Adrenal gland (tissue), 12 donors: ENCODE results near the gene SATB1. TPM values are rescaled to one million over a fixed set of nuclear protein-coding genes. Genes with fewer than 3 reads are reported as not detected.

Experiments used
- DNase-seq, 7 donors: peaks; one replicate each; pipeline ENCODE4 v3.0.0-alpha.2; 2019 to 2020
- H3K27ac ChIP-seq, 5 donors: fragments of 200-600 bp; sonication (generic) in 4 of 5; 1 replicate in 3 of 5; 2 replicates in 2 of 5; pipeline versions ENCODE4 v1.5.1 to v1.8.0; 2016 to 2020; ENCODE audit warnings: mild to moderate bottlenecking in 1 of 5
- H3K27me3 ChIP-seq: fragments of 200-600 bp; 2 replicates; pipeline ENCODE4 v1.8.0; 2021
- H3K36me3 ChIP-seq, 2 donors: fragments of 200-600 bp; replicated peaks in 1 of 2; 1 replicate in 1 of 2; 2 replicates in 1 of 2; pipeline versions ENCODE4 v1.5.1 to v1.8.0; 2018 to 2022
- H3K4me1 ChIP-seq, 2 donors: fragments of 200-600 bp; replicated peaks in 1 of 2; 1 replicate in 1 of 2; 2 replicates in 1 of 2; pipeline versions ENCODE4 v1.5.1 to v1.8.0; 2018 to 2021
- H3K4me3 ChIP-seq, 4 donors: fragments of 200-600 bp; sonication (generic) in 3 of 4; one replicate each; pipeline ENCODE4 v1.5.1; 2016 to 2018
- H3K9me3 ChIP-seq, 3 donors: fragments of 200-600 bp; sonication (generic) in 1 of 3; replicated peaks in 1 of 3; 1 replicate in 2 of 3; 2 replicates in 1 of 3; pipeline versions ENCODE4 v1.5.1 to v1.8.0; 2016 to 2021
- POLR2A ChIP-seq, 2 donors: fragments of 450-650 bp; IDR thresholded peaks; one replicate each; pipeline ENCODE4 v1.6.1; 2017; ENCODE audit warnings: antibody characterized with exemption in 2 of 2, mild to moderate bottlenecking in 2 of 2, moderate library complexity in 1 of 2
- WGBS, 4 donors: extraction: QIAGEN DNeasy Blood & Tissue Kit in 2 of 4; methylation state at CpG; one replicate each; pipeline versions ENCODE4 v1.1.5 to v1.1.7; 2013 to 2017; 5-methylcytosine and 5-hydroxymethylcytosine counted together
- intact Hi-C, 2 donors: fragments of 100-400 bp; cut with DNase I; formaldehyde crosslinking; loops; one replicate each; pipeline versions ENCODE4 v1.14.1 to v1.15.0; 2022 to 2023
- polyA plus RNA-seq, 3 donors: library from polyadenylated mRNA; stranded (reverse); fragments of 200-250 nt in 2 of 3; fragments of 350-450 nt in 1 of 3; fragmentation: Illumina TruSeq in 1 of 3; extraction: RNeasy Lipid Tissue Mini Kit (QIAGEN cat#74804) in 1 of 3; gene quantifications; one replicate each; pipeline ENCODE4 v1.2.3, GENCODE V29; 2013 to 2014
- total RNA-seq, 9 donors: library from RNA; depleted of rRNA in 4 of 9; stranded (reverse); fragments of >200 nt in 4 of 9; fragments of 120-200 nt in 1 of 9; fragmentation: NEBNext Ultra II Directional in 1 of 9; extraction: Animal tissue kit (Norgen Biotek cat#: 25700) in 1 of 9; gene quantifications; one replicate each; pipeline versions ENCODE4 v1.1.0 to v1.2.4, GENCODE V29; 2013 to 2023
- TF ChIP-seq, protein P1 (sequence below), 6 experiments: fragments of 450-650 bp in 4 of 6; fragments of 200-600 bp in 2 of 6; sonication (generic) in 1 of 6; IDR thresholded peaks; 1 replicate in 5 of 6; 2 replicates in 1 of 6; pipeline versions ENCODE4 v1.5.1 to v1.8.0; 2016 to 2021; ENCODE audit warnings: antibody characterized with exemption in 6 of 6, mild to moderate bottlenecking in 2 of 6, moderate library complexity in 1 of 6
- donor health status: healthy with polysubstance abuse.
- donor health status: Bipolar disorder and iron deficiency.
- donor health status: DM: yes; HTN: yes; CAD: no.
- donor health status: DM: no; HTN: no; CAD: no.
- donor health status: DM: no; HTN: no; CAD: no.
- donor health status: DM: yes; HTN: yes; CAD: no.

SATB1 gene
- total and polyA plus RNA-seq, 12 donors, result 9.1 to 31.5 (median 12.9) TPM

DNA sequence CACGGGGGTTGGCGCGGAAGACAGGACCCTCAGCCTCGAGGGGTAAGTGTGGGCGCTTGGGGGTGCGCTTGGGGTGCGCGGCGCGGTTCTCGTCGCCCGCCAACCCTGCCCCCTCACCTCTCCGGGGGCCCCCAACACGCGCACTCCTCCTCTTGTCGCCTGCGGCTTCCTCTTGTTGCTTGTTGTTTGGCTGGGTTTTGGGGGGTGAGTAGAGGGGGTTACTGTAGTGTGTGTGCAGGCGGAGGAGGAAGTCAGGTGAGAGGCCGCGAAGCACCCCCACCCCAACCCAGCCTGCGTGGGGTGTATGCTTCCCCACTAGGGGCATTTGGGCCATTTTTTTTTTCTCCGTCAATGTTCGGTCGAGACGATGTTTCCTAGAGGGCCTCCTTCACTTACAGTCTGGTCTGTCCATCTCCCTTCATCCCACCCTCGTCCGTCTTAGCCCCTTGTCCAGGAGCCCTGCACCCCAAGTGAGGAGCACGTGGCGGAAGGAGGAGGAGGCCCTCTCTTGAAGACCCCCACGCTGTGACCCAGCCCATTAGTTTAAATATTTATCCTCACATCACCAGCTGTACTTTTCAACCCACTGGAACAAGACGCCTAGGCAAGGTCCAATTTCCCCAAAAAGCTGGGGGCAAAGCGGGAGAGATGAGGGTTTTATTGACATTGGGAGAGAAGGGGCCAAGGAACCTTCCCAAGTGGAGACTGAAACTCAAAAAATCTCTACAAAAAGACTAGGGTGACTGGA lies 20.4 kb upstream of the SATB1 start:
- intact Hi-C loops, result no loop called here
- no peak overlapping the region for H3K27ac ChIP-seq
- no peaks in the 10 kb centered on the region for H3K36me3 ChIP-seq
- WGBS, 4 donors, result 5 to 6% (median 6%) methylated on average over 14 to 33 of the region's 33 CpGs
- H3K9me3 ChIP-seq, result peaks cover 0 to 3% (median 0%) of the 10 kb centered on the region in 3 donors
- peak in 1 of 7 donors; percentile 18 for DNase-seq
- TF ChIP-seq, protein P1, sequence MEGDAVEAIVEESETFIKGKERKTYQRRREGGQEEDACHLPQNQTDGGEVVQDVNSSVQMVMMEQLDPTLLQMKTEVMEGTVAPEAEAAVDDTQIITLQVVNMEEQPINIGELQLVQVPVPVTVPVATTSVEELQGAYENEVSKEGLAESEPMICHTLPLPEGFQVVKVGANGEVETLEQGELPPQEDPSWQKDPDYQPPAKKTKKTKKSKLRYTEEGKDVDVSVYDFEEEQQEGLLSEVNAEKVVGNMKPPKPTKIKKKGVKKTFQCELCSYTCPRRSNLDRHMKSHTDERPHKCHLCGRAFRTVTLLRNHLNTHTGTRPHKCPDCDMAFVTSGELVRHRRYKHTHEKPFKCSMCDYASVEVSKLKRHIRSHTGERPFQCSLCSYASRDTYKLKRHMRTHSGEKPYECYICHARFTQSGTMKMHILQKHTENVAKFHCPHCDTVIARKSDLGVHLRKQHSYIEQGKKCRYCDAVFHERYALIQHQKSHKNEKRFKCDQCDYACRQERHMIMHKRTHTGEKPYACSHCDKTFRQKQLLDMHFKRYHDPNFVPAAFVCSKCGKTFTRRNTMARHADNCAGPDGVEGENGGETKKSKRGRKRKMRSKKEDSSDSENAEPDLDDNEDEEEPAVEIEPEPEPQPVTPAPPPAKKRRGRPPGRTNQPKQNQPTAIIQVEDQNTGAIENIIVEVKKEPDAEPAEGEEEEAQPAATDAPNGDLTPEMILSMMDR (IDR thresholded peaks at IDR 0.05), result no peak
- TF ChIP-seq POLR2A (IDR thresholded peaks at IDR 0.05), result no peak
- H3K4me3 ChIP-seq, result peak overlapping the region in 2 of 4 donors; percentile 14 to 70
- peaks cover 29% of the 10 kb centered on the region for H3K27me3 ChIP-seq
- peaks cover 3 to 12% of the 10 kb centered on the region in 2 donors for H3K4me1 ChIP-seq

DNA sequence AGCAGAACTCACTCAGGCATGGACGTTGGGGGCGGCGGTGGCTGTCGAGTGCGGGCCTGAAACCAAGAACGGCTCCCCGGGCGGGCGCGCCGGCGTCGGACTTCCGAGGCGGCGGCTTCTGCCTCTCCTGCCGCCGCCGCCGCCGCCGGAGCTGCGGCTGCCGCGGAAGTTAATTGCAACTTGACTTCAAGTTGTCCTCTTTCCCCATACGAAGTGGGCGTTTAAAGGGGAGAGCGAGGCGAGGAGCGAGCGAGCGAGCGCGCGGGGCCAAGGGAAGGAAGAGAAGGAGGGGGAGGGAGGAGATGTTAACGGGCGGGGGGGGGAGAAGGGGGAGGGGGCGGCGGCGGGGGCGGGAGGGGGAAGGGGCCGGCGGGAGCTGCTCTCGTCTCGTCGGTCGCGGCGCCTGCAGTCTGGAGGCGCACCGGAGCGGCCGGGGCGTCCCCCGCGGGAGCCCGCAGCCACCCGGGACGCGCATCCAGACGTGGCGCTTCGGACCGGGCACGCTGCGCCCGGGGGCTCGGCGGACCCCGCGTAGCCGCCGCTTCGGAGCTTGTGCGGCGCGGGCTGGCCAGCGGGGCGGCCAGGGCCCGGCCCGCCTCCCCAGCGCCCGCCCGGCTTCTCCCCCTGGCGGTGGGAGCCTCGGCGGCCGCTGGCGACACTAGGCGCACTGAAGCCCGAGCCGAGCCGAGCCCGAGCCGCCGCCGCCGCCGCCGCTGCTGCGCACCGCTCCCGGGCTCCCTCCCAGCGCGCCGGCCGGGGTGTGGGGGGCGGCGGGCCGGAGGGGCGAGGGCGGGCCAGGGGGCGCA lies 19.7 kb upstream of the SATB1 start:
- Histone ChIP-seq H3K4me3 (peak overlapping the region in 2 of 4 donors; percentile 14 to 70), H3K36me3 (no peaks in the 10 kb centered on the region), H3K27ac (no peak overlapping the region), H3K4me1 (peaks cover 3 to 12% of the 10 kb centered on the region in 2 donors), H3K27me3 (peaks cover 29% of the 10 kb centered on the region), H3K9me3 (peaks cover 0 to 3% (median 0%) of the 10 kb centered on the region in 3 donors)
- intact Hi-C loops, result no loop called here
- TF ChIP-seq, protein P1 (IDR thresholded peaks at IDR 0.05), result peak in 3 of 6 experiments; percentile 36 to 81 (median 67)
- TF ChIP-seq POLR2A (IDR thresholded peaks at IDR 0.05), result no peak
- 0 to 2% (median 1%) methylated on average over 53 to 112 of the region's 113 CpGs; no CpG with 5 or more reads in 1 of the 4 donors for WGBS, 4 donors
- peak; percentile 46 to 71 (median 65) for DNase-seq

DNA sequence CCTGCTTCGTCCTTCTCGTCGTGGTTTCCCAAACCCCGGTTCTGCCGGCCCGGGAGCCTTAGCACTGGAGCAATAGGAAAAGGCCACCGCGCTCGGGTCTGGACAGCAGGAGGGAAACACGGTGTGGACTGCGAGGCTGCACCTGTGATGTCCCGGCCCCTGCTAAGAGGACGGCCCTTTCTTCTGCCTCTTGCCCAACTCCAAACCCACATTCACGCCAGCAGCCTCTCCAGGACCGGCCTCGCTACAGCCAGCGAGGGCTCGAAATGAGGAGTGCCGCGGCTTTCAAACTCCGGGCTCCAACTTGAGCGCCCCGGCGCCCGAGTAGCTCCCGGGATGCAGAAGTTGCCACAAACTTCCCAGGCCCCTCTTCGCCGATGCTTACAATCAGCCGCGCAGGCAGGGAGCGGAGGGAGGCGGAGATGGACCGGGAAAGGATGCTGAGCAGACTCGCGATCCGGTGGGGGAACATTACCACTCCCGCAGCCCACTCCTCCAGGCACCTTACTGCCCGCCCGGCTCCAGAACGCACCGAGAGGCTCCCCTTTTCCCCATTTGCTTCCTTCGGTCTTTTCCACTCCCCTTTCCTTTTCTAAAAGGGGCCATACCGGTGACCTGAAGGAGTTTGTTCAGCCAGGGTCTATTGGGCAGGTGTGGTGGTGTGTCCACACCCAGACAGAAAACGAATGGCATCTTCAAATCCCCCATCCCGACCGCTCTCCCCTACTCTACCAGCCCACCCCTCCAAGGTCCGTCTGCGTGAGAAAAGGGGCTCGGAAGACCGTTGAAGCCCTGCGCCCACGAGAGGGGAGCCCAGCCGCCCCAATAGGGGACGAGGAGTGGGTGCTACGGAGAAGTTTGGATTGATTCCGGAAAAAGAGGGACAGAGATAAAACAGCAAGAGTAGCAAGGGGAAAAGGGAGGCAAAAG lies 18.8 kb upstream of the SATB1 start:
- Histone ChIP-seq H3K4me3 (peak overlapping the region in 3 of 4 donors; percentile 7 to 70 (median 22)), H3K9me3 (peaks cover 0 to 3% (median 0%) of the 10 kb centered on the region in 3 donors), H3K27me3 (peaks cover 31% of the 10 kb centered on the region), H3K27ac (no peak overlapping the region), H3K4me1 (peaks cover 3 to 12% of the 10 kb centered on the region in 2 donors), H3K36me3 (no peaks in the 10 kb centered on the region)
- intact Hi-C loops, result no loop called here
- 1 to 5% (median 2%) methylated on average over 33 to 56 of the region's 56 CpGs for WGBS, 4 donors
- TF ChIP-seq, protein P1 (IDR thresholded peaks at IDR 0.05), result no peak
- no peak for TF ChIP-seq POLR2A (IDR thresholded peaks at IDR 0.05)
- peak in 2 of 7 donors; percentile 9 to 19 for DNase-seq
